Measurements from ENCODE around the gene SLC35B2.

SLC35B2 gene

DNA sequence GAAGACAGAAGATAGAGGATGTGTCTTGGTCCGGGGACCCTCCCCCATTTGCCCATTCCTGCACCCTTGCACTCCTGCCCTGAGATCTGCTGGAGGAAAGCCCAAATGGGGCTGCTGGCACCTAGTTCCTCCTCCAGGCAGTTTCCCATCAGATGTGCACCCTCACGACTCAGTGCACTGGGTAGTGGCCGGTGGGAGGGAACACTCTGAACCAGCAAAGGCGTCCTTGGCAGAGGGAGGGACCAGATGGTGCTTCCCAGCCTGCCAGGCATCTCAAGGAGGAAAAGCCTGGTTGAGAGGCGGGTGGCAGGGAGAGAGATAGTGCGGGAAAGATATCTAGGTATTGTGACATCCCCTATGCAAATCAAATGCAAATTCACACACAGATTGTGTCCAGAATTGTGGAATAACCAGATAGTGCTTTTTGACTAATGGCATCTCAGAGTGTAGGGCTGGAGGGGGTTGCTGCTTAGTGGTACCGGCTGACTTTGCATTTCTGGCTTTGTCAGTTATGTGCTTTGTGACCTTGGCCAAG lies 32.5 kb upstream of the SLC35B2 start:
- in situ Hi-C loops (cut with MboI; ENCODE audit: low pct_unique_long_range_greater_than_20kb, low sequenced_read_pairs): no loop called here

DNA sequence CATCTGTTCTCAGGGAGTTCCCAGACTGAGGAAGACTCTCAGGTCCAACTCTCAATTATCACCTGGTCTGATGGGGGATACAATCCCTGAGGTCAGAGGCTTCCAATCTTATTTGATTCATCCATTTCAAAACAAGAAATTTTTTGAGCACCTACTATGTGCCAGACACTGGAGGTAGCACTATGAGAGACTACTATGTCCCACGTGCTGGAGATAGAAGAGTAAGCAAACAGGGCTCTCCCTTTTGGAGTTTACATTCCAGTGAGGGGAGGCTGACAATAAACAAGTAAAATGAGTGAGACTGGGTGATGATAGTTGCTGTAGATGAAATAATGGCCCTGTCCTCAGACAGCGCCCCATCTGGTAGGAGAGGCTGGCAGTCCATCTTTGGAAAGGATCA lies 29.4 kb upstream of the SLC35B2 start:
- in situ Hi-C loops (cut with MboI; ENCODE audit: low pct_unique_long_range_greater_than_20kb, low sequenced_read_pairs): no loop called here
- no peak for DNase-seq

More for the DNA sequence above, 32.5 kb upstream of the SLC35B2 start:
- no peak for DNase-seq

DNA sequence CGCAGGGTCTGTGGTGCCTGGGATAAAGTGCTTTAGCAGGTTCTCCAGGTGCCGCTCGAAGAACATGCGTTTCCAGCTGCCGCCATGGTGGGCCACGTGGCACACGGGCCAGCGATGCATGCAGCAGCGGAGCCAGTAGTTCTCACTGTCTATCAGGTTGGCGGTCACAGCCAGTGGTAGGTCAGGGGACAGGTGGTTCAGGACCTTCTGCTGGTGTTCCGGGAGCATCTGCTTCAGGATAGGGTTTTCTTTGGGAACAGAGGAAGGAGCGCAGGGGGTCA lies 28.9 kb upstream of the SLC35B2 start:
- in situ Hi-C loops (cut with MboI; ENCODE audit: low pct_unique_long_range_greater_than_20kb, low sequenced_read_pairs): no loop called here
- DNase-seq: no peak

DNA sequence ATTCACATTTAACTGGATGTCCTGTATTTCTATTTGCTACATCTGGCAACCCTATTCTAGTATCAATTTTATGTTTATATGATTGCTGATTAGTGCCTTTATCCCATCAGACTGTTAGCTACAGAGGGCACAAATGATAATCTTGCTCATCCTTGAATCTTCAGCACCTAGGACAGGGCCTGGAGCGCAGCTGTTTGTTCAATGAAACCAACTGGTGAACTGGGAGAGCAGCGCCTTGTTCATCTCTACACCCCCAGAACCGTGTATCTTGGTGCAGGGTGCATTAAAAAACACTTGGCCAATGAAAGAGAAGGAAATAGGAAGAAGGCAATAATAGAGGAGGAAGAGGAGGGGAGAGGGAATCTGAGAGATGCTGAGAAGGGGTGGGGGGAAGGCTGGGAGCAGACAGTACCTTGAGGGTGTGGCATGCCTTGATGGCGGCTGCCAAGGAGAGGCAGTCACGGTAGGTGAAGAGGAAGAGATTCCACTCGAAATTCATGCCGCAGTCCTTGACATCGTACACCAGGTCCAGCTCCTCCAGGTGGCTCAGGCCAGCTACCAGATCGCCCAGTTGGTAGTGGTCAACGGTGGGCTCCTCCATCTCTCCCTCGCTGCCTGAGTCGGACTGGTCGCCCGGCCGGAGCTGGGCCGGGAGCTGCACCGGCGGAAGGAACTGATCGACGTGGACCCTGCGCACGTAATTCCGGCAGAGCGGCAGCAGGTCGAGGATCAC lies 28.4 kb upstream of the SLC35B2 start:
- no peak for DNase-seq
- in situ Hi-C loops (cut with MboI; ENCODE audit: low pct_unique_long_range_greater_than_20kb, low sequenced_read_pairs): no loop called here

DNA sequence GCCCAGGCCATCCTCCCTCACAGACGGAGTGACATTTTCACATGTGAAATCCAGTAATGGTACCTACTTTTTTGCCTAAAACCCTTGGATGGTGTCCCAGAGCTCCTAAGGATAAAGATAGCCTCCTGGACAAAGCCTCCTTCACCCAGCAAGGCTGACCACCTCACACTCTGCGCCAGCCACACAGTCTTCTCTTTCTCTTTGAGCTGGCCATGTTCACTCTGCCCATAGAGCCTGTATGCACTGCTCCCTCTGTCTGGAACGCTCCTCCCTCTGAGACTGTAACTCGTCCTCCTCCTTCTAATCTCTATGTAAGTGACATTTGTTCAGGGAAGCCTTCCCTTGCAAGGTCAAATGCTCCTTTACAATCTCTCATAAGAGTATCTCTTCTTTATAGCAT lies 27.5 kb upstream of the SLC35B2 start:
- no peak for DNase-seq
- in situ Hi-C loops (cut with MboI; ENCODE audit: low pct_unique_long_range_greater_than_20kb, low sequenced_read_pairs): no loop called here

DNA sequence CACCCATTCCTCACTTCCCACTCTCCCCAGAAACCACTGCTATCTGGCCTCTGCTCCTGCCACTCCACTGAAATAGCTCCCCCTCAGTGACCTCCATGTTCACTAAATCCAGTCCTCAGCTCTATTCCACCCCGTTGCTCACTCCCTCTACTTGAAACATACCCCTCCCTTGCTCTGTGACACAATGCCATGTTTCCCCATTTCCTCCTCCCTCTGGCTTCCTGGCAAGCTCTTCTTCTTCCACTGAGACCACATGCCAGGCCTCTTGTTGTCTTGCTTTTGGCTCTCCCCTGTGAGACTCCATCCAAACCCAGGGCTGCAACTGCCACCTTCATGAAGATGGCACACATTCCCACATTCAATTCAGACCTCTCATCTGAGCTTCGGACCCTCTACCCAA lies 26.8 kb upstream of the SLC35B2 start:
- no peak for DNase-seq
- in situ Hi-C loops (cut with MboI; ENCODE audit: low pct_unique_long_range_greater_than_20kb, low sequenced_read_pairs): no loop called here

DNA sequence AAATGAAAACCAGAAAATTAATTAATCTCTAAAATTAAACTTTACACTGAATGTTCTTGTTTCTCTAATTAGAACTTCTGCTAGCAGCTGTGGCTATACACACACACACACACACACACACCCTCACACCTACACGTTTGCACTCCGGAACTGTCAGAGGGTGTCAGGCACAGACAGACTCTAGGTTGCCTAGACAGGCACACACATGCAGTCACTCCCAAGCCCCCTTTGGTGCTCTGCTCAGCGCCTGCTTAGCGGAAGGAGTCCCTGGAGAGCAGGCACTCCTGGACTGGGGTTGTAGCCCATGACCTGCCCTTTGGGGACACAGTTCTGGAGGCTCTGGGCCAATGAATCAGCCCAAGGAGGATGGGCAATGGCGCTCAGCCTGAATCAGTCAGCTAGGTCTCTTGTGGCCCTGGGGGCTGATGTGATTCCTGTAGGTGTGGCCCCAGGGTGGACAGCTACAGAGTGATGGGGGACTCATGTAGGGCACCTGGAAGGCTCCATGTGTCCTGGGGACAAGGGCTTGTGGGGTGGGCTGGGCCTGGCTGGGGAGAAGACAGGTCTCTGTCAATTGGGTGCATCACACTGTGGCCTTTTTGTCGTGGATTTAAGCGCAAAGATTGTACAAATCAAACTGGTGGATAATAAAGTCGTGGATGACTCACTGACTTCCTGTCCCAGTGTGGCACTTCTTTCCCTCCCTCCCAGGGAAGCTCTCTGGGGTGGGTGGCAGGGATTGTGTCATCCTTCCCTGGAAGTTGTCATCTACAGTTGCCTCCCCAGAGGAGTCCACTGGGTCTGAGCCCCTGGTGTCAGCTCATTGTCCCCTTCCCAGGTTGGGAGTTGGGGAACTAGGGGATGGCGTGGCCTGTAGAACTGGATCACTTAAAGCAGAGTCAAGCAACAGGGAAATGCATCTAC lies 21.7 kb upstream of the SLC35B2 start:
- in situ Hi-C loops (cut with MboI; ENCODE audit: low pct_unique_long_range_greater_than_20kb, low sequenced_read_pairs): no loop called here
- DNase-seq: no peak

DNA sequence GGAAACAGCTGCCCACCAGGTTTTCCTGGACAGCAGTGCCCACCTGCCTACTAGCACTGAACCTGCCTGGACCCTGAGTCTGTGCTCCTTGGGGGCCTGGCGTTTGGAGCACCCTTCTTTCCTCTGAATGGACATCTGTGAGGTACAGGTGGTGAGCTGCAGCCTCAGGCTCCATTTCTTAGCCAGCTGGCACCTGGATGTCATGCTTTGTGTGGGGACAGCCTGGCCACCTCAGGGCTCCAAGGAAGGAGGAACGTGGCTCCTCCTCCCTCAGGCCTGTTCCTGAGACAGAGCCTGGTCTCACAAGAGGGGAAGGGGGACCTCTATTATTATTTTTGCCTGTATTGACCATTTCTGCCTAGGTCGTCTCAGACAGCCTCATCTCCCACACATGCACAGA lies 21.0 kb upstream of the SLC35B2 start:
- in situ Hi-C loops (cut with MboI; ENCODE audit: low pct_unique_long_range_greater_than_20kb, low sequenced_read_pairs): no loop called here
- DNase-seq: no peak

DNA sequence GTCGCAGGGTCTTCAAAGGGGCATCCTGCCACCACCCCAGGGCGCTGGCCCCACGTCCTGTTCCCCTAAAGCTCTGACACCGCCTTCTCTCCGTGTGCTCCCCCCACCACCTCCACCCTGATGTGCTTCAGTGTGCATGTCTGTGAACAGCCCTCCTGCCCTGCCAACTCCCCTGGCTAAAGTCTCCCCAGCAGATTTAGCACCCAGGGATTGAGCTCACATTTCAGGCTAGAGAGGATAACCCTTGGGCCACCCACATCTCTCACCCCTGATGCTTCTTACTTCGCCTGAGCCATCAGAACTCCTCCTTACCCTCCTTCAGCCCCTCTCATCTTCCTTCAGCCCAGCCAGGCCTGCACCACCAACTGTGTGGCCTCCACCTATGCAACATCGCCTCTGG lies 20.4 kb upstream of the SLC35B2 start:
- in situ Hi-C loops (cut with MboI; ENCODE audit: low pct_unique_long_range_greater_than_20kb, low sequenced_read_pairs): no loop called here
- DNase-seq: no peak

DNA sequence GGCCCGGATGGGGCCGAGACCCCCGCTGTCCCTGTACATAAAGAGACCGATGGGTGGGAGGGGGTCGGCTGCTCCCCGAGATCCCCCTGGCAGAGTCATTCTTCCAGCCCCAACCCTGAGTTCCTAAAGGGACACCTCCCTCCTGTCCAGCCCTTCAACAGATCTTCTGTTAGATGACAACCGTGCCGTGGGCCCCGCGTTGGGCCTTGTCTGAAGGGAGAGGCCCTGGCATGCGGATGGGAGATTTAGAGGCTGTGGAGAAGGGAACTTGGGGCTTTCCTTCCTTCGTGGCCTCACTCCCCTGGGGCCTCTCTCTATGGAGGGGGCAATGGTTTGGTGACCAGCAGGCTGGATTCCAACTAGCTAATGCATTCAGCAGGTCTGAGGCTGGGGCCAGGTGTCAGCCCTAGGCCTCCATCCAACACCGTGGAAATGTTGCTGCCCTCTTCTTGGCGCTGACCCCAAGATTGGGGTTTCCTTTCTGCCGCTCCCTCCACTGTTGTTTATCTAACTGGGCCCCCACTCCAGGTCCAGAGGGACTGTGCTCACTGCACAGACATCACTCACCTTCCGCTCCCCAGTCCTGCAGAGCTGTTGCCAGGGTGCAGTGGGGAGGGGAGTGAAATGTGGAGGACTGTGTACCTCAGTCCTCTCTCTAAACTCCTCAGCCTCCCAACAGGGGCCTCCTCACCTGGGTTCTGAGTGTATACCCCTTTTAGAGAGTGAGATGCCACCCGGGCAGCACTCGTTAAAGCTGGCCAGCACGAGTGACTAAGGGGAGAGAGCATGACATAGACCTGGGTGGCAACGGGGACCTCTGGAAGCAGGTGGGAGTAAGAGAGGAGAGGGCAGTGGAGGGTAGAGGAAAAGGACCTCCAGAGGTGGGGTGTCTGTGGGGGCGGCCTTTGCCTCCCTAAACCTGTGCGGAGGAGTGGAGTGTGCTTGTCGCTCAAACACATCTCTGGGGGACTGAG lies 19.6 kb upstream of the SLC35B2 start:
- in situ Hi-C loops (cut with MboI; ENCODE audit: low pct_unique_long_range_greater_than_20kb, low sequenced_read_pairs): no loop called here
- no peak for DNase-seq

DNA sequence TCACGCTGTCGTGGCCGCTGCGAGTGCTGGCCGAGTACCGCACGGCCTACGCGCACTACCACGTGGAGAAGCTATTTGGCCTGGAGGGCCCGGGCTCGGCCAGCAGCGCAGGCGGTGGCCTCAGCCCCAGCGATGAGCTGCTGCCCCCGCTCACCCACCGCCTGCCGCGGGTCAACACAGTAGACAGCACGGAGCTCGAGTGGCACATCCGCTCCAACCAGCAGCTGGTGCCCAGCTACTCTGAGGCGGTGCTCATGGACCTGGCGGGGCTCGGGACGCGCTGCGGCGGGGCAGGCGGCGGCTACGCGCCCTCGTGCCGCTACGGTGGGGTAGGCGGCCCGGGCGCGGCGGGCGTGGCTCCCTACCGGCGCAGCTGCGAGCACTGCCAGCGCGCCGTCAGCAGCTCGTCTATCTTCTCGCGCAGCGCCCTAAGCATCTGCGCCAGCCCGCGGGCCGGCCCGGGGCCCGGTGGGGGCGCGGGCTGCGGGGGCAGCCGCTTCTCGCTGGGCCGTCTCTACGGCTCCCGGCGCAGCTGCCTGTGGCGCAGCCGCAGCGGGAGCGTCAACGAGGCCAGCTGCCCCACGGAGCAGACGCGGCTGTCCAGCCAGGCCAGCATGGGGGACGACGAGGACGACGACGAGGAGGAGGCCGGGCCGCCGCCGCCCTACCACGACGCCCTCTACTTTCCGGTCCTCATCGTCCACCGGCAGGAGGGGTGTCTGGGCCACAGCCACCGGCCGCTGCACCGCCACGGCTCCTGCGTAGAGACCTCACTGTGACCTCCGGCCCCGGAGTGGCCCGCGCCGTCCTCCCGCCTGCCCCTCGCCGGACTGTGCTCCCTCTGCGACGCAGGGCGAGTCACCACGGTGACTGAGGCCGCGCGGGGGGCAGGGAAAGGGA lies 18.7 kb upstream of the SLC35B2 start:
- in situ Hi-C loops (cut with MboI; ENCODE audit: low pct_unique_long_range_greater_than_20kb, low sequenced_read_pairs): no loop called here
- DNase-seq: no peak

DNA sequence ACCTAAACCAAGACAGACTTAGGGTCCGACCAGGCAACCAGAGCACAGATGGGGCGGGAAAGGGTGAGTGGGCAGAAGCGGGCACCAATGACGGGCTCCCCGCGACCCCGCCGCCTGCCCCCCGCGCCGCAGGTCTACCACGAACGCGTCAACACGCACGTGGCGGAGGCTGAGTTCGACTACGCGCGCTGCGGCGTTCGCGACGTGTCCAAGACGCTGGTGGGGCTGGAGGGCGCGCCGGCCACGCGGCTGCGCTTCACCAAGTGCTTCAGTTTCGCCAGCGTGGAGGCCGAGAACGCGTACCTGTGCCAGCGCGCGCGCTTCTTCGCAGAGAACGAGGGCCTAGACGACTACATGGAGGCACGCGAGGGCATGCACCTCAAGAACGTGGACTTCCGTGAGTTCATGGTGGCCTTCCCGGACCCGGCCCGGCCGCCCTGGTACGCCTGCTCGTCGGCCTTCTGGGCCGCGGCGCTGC lies 18.0 kb upstream of the SLC35B2 start:
- no peak for DNase-seq
- in situ Hi-C loops (cut with MboI; ENCODE audit: low pct_unique_long_range_greater_than_20kb, low sequenced_read_pairs): no loop called here

DNA sequence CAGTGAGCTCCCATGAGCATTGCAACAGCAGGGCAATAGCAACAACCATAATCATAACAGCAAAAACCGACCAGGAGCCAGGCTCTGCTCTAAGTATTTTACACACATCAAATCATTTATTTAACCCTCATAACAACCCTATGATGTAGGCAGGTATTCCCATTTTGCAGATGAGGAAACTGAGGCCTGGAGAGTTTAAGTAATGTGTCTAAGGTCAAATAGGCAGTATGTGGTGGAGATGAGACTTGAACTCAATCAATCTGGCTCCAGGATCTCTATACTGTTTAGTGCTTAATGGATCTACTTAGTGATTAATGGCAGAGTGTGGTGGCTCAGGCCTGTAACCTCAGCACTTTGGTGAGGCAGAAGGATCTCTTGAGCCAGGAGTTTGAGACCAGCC lies 16.3 kb upstream of the SLC35B2 start:
- no peak for DNase-seq
- in situ Hi-C loops (cut with MboI; ENCODE audit: low pct_unique_long_range_greater_than_20kb, low sequenced_read_pairs): no loop called here

DNA sequence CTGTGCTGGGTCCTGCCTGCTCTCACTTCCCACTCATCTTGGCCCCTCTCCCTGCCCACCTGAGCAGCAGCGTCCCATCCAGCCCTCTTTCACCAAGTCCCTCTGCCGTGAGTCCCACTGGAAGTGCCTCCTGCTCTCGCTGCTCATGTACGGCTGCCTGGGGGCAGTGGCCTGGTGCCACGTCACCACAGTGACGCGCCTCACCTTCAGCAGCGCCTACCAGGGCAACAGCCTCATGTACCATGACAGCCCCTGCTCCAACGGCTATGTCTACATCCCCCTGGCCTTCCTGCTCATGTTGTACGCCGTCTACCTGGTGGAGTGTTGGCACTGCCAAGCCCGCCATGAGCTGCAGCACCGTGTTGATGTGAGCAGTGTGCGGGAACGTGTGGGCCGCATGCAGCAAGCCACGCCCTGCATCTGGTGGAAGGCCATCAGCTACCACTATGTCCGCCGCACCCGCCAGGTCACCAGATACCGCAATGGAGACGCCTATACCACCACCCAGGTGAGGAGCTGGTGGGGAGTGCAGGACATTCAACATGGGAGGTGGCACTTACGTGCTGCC lies 15.8 kb upstream of the SLC35B2 start:
- DNase-seq: no peak
- in situ Hi-C loops (cut with MboI; ENCODE audit: low pct_unique_long_range_greater_than_20kb, low sequenced_read_pairs): no loop called here

DNA sequence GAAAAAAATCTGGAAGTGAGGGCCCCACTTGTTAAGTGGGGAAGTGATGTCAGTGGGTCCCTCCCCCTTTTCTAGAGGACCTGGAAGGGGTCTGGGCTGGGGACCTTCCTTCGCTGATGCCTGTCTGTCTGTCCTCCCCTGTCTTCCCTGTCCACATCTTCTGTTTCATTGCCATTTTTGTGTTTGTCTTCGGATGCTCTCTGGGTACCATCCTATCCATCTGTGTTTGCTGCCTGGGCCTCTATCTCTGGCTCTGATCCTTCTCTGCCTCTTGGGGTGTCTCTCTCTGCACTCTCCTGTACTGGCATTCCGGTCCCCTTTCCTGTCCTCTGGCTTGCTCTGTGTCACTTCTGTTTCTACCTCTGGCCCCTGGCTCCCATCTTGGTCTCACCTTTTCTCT lies 15.2 kb upstream of the SLC35B2 start:
- no peak for DNase-seq
- in situ Hi-C loops (cut with MboI; ENCODE audit: low pct_unique_long_range_greater_than_20kb, low sequenced_read_pairs): no loop called here

DNA sequence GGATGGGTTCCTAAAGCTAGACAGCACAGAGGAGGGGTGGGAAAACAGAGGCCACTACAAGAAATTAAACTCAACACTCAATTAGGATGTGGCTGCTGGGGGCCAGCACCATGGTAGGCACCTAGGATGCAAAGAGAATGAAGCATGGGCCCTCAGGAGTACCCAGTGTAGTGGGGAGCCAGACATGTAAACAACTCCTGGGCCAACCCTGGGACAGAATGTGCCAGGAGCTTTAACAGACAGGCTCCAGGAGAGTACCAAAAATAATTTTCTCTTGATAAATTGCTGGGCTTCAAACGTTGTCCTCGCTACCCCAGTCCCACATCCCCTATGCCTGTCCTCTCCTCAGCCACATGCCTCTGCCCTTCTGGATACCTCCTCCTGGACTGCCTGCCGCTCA lies 14.6 kb upstream of the SLC35B2 start:
- DNase-seq: no peak
- in situ Hi-C loops (cut with MboI; ENCODE audit: low pct_unique_long_range_greater_than_20kb, low sequenced_read_pairs): no loop called here

DNA sequence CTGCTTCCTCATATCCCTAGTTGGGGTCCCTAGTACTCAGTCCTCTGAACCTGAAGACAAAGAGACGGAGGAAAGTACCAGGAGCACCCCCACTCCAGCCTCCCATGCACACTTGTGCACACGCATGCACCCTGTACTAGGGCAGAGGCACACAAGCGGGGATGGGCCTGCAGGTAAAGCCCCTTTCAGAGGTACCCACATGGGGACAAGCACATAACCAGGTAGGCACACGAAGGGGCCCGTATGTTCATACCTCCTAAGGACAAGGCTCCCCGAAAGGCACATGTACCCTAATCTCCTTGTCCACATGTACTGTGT lies 14.0 kb upstream of the SLC35B2 start:
- in situ Hi-C loops (cut with MboI; ENCODE audit: low pct_unique_long_range_greater_than_20kb, low sequenced_read_pairs): no loop called here

More for the DNA sequence above, 14.0 kb upstream of the SLC35B2 start:
- no peak for DNase-seq
